Neural cell (in vitro differentiated cells): Measurements from ENCODE around the gene CPSF3. TPM values are rescaled to one million over a fixed set of nuclear protein-coding genes. Genes with fewer than 3 reads are reported as not detected.

ENCODE experiments used
- H2AFZ ChIP-seq: fragments of 200-600, 300-800 bp; sonication (generic), shearing (Covaris generic); 2 replicates; pipeline ENCODE4 v1.6.0; 2014; ENCODE audit warnings: low read depth, mild to moderate bottlenecking, antibody characterized with exemption, low read length, moderate library complexity
- H3F3A ChIP-seq: fragments of 200-600 bp; shearing (Covaris generic); 2 replicates; pipeline ENCODE4 v1.6.1; 2016; ENCODE audit warnings: mild to moderate bottlenecking, moderate library complexity, mixed read lengths, antibody characterized with exemption, low read length; ENCODE audit not compliant: insufficient read depth, poor library complexity, severe bottlenecking
- H3K27ac ChIP-seq: fragments of 200-600, 300-800 bp; sonication (generic), shearing (Covaris generic); 2 replicates; pipeline ENCODE4 v1.5.1; 2014; ENCODE audit warnings: mild to moderate bottlenecking, low read length, moderate library complexity
- H3K27me3 ChIP-seq: fragments of 300-800, 200-600 bp; sonication (generic), shearing (Covaris generic); 2 replicates; pipeline ENCODE4 v1.6.0; 2014; ENCODE audit warnings: mild to moderate bottlenecking, low read depth, low read length, moderate library complexity; ENCODE audit not compliant: insufficient read depth
- H3K36me3 ChIP-seq: fragments of 300-800, 200-600 bp; sonication (generic), shearing (Covaris generic); 2 replicates; pipeline ENCODE4 v1.5.1; 2014; ENCODE audit warnings: mild to moderate bottlenecking, antibody characterized with exemption, low read length, moderate library complexity; ENCODE audit not compliant: insufficient read depth
- H3K4me2 ChIP-seq: fragments of 300-800, 200-600 bp; sonication (generic), shearing (Covaris generic); 2 replicates; pipeline ENCODE4 v1.6.0; 2014; ENCODE audit warnings: mild to moderate bottlenecking, low read length
- H3K4me3 ChIP-seq: fragments of 300-800, 200-600 bp; sonication (generic), shearing (Covaris generic); 2 replicates; pipeline ENCODE4 v1.5.1; 2014; ENCODE audit warnings: mild to moderate bottlenecking, low read length, moderate library complexity
- H3K79me2 ChIP-seq: fragments of 200-600 bp; shearing (Covaris generic); replicated peaks from 2 replicates; pipeline ENCODE4 v1.6.0; 2014; ENCODE audit warnings: mild to moderate bottlenecking, low read length, moderate library complexity; ENCODE audit not compliant: insufficient read depth
- H3K9ac ChIP-seq: fragments of 300-800, 200-600 bp; sonication (generic), shearing (Covaris generic); 2 replicates; pipeline ENCODE4 v1.6.1; 2016; ENCODE audit warnings: mild to moderate bottlenecking, low read length, mixed read lengths
- H3K9me2 ChIP-seq: fragments of 200-600 bp; shearing (Covaris generic); 2 replicates; pipeline ENCODE4 v1.6.1; 2016; ENCODE audit warnings: mild to moderate bottlenecking, low read length, mixed read lengths; ENCODE audit not compliant: insufficient read depth
- H3K9me3 ChIP-seq: fragments of 200-600, 300-800 bp; sonication (generic), shearing (Covaris generic); 2 replicates; pipeline ENCODE4 v1.6.1; 2016; ENCODE audit warnings: mild to moderate bottlenecking, mixed run types, low read length, moderate library complexity, mixed read lengths
- H4K20me1 ChIP-seq: fragments of 200-600 bp; shearing (Covaris generic); 2 replicates; pipeline ENCODE4 v1.6.1; 2016; ENCODE audit warnings: mild to moderate bottlenecking, mixed run types; ENCODE audit not compliant: insufficient read depth
- EP300 ChIP-seq: fragments of 450-650 bp; conservative IDR thresholded peaks from 2 replicates; pipeline ENCODE4 v1.6.1; 2014; ENCODE audit warnings: antibody characterized with exemption, mild to moderate bottlenecking, moderate library complexity; ENCODE audit not compliant: poor library complexity, severe bottlenecking
- EZH2 ChIP-seq: fragments of 200-600, 300-800 bp; shearing (Covaris generic), sonication (generic); IDR thresholded peaks from 2 replicates; pipeline ENCODE4 v1.6.1; 2014; ENCODE audit warnings: antibody characterized with exemption, low read length, borderline replicate concordance, mild to moderate bottlenecking; ENCODE audit not compliant: insufficient read depth, poor library complexity, severe bottlenecking
- MXI1 ChIP-seq: fragments of 450-650 bp; conservative IDR thresholded peaks from 2 replicates; pipeline ENCODE4 v1.6.1; 2014; ENCODE audit warnings: antibody characterized with exemption, mild to moderate bottlenecking; ENCODE audit not compliant: poor library complexity, severe bottlenecking
- POLR2AphosphoS5 ChIP-seq: IDR thresholded peaks from 2 replicates; pipeline ENCODE4 v1.6.1; 2012
- RAD21 ChIP-seq: fragments of 450-650 bp; conservative IDR thresholded peaks from 2 replicates; pipeline ENCODE4 v1.6.1; 2014; ENCODE audit warnings: antibody characterized with exemption, mild to moderate bottlenecking, moderate library complexity
- SMC3 ChIP-seq: fragments of 450-650 bp; conservative IDR thresholded peaks from 2 replicates; pipeline ENCODE4 v1.6.1; 2014; ENCODE audit warnings: antibody characterized with exemption, mild to moderate bottlenecking, moderate library complexity; ENCODE audit not compliant: poor library complexity
- TAF1 ChIP-seq: IDR thresholded peaks from 2 replicates; pipeline ENCODE4 v1.6.1; 2012; ENCODE audit warnings: low read depth
- polyA plus RNA-seq: library from polyadenylated mRNA; depleted of rRNA; stranded (reverse); fragments of >200 nt; gene quantifications from 2 replicates; pipeline ENCODE4 v1.2.3, GENCODE V29; 2014
- TF ChIP-seq, protein P1 (sequence below): IDR thresholded peaks from 2 replicates; pipeline ENCODE4 v1.6.1; 2012; ENCODE audit warnings: borderline replicate concordance
- TF ChIP-seq, protein P2 (sequence below): fragments of 450-650 bp; IDR thresholded peaks from 2 replicates; pipeline ENCODE4 v1.5.1; 2014; ENCODE audit warnings: antibody characterized with exemption, mild to moderate bottlenecking, moderate library complexity; ENCODE audit not compliant: poor library complexity, severe bottlenecking

CPSF3 gene
- polyA plus RNA-seq, 1 donor from 2014 or later: 56.0 TPM

DNA sequence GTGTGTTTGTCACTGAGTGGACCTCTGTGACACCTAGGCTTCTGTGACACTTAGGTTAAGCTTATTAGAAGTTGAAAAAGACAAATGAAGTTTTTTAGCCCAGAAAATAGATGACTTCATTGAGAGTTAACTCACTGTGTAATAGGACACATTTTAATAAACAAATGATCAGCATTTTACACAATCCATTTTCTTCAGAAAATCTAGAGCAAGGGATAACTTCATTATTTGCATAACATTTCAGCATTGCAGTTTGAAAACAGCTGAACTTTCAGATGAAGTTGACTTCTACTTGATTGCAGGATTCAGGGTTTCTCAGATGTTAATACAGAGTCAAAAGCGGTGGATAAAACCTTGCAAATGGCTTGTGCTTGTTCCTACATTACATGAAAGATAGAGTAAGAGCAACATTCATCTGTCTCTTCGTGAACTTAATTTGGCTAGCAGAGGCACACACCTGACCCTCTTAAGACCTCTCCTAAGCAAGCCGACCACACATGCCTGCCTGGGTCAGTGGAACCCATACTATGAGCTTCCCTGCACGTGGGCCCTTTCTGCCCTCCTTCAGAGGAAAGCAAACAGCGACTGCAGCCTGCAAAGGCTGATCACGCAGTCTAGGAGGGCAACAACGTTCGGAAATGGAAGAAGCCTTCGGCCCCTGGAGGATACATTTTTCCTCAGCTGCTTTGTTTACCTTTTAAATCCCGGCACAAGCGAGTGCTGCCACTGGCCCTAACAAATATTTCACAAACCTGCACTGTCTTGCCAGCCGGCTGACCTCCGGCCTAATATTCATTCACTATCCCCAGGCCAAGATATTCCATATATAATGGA is 16.7 kb upstream of the CPSF3 start:
- H4K20me1 ChIP-seq: no peaks in the 10 kb centered on the region
- H3K9ac ChIP-seq: no peak overlapping the region
- no peak overlapping the region for H3K27ac ChIP-seq
- no peak overlapping the region for H3K4me3 ChIP-seq
- peaks cover 5% of the 10 kb centered on the region for H3K36me3 ChIP-seq
- no peaks in the 10 kb centered on the region for H3K9me2 ChIP-seq
- no peaks in the 10 kb centered on the region for H3K9me3 ChIP-seq
- H3F3A ChIP-seq: no peaks in the 10 kb centered on the region
- H3K4me2 ChIP-seq: no peak overlapping the region
- TF ChIP-seq EZH2 (no peak), TAF1 (no peak), MXI1 (no peak), SMC3 (no peak), RAD21 (no peak), EP300 (no peak), POLR2AphosphoS5 (no peak)
- TF ChIP-seq, protein P1, sequence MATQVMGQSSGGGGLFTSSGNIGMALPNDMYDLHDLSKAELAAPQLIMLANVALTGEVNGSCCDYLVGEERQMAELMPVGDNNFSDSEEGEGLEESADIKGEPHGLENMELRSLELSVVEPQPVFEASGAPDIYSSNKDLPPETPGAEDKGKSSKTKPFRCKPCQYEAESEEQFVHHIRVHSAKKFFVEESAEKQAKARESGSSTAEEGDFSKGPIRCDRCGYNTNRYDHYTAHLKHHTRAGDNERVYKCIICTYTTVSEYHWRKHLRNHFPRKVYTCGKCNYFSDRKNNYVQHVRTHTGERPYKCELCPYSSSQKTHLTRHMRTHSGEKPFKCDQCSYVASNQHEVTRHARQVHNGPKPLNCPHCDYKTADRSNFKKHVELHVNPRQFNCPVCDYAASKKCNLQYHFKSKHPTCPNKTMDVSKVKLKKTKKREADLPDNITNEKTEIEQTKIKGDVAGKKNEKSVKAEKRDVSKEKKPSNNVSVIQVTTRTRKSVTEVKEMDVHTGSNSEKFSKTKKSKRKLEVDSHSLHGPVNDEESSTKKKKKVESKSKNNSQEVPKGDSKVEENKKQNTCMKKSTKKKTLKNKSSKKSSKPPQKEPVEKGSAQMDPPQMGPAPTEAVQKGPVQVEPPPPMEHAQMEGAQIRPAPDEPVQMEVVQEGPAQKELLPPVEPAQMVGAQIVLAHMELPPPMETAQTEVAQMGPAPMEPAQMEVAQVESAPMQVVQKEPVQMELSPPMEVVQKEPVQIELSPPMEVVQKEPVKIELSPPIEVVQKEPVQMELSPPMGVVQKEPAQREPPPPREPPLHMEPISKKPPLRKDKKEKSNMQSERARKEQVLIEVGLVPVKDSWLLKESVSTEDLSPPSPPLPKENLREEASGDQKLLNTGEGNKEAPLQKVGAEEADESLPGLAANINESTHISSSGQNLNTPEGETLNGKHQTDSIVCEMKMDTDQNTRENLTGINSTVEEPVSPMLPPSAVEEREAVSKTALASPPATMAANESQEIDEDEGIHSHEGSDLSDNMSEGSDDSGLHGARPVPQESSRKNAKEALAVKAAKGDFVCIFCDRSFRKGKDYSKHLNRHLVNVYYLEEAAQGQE: no peak
- TF ChIP-seq, protein P2, sequence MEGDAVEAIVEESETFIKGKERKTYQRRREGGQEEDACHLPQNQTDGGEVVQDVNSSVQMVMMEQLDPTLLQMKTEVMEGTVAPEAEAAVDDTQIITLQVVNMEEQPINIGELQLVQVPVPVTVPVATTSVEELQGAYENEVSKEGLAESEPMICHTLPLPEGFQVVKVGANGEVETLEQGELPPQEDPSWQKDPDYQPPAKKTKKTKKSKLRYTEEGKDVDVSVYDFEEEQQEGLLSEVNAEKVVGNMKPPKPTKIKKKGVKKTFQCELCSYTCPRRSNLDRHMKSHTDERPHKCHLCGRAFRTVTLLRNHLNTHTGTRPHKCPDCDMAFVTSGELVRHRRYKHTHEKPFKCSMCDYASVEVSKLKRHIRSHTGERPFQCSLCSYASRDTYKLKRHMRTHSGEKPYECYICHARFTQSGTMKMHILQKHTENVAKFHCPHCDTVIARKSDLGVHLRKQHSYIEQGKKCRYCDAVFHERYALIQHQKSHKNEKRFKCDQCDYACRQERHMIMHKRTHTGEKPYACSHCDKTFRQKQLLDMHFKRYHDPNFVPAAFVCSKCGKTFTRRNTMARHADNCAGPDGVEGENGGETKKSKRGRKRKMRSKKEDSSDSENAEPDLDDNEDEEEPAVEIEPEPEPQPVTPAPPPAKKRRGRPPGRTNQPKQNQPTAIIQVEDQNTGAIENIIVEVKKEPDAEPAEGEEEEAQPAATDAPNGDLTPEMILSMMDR: no peak
- no peaks in the 10 kb centered on the region for H3K79me2 ChIP-seq
- H2AFZ ChIP-seq: no peak overlapping the region
- H3K27me3 ChIP-seq: no peaks in the 10 kb centered on the region

DNA sequence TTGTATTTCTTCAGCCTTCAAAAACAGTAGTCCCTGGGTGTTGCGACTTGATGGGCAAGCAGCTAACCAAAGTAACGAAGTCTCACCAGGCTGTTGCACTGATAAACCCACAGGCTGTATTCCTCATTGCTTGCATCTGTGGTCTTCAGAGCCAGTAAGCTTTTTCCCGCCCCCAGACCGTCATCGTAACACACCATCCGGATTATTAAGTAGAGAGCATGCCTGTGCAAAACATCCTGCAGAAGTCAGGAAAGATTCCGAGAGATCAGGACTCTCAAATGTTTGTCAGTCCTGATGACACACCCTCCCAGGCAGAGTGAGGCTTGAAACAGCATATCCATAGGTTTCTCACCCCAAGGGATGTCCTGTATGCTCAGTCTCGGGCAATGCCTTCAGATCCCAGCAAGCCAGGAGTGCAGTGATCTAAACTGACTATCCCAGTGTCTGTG is 16.1 kb upstream of the CPSF3 start:
- no peaks in the 10 kb centered on the region for H3F3A ChIP-seq
- H2AFZ ChIP-seq: no peak overlapping the region
- H3K27me3 ChIP-seq: no peaks in the 10 kb centered on the region
- no peaks in the 10 kb centered on the region for H3K79me2 ChIP-seq
- no peak overlapping the region for H3K27ac ChIP-seq
- H3K4me3 ChIP-seq: no peak overlapping the region
- H3K9me3 ChIP-seq: no peaks in the 10 kb centered on the region
- H3K4me2 ChIP-seq: no peak overlapping the region
- H4K20me1 ChIP-seq: no peaks in the 10 kb centered on the region
- no peaks in the 10 kb centered on the region for H3K9me2 ChIP-seq
- peaks cover 5% of the 10 kb centered on the region for H3K36me3 ChIP-seq
- no peak overlapping the region for H3K9ac ChIP-seq
- TF ChIP-seq SMC3 (no peak), EP300 (no peak), TAF1 (no peak), POLR2AphosphoS5 (no peak), MXI1 (no peak), EZH2 (no peak), RAD21 (no peak)
- TF ChIP-seq, protein P1: no peak
- TF ChIP-seq, protein P2: no peak
